A172 (cell line): ENCODE data around the gene MRC2. TPM values are rescaled to one million over a fixed set of nuclear protein-coding genes. Genes with fewer than 3 reads are reported as not detected.

Experiments
- total RNA-seq: library from RNA; depleted of rRNA; stranded (reverse); fragments of >200 nt; shearing (Covaris generic); gene quantifications from 2 replicates; pipeline ENCODE4 v1.2.3, GENCODE V29; 2014; rRNA removed

Gene MRC2
- total RNA-seq, 1 experiment from 2014 or later, result 123 TPM

Other genes starting within 250 kb of the MRC2 start
- gene EFCAB3, start 247.1 kb upstream of the MRC2 start, total RNA-seq, result not detected in 2 replicates
- gene METTL2A, start 203.8 kb upstream of the MRC2 start, total RNA-seq, result 36.8 and 38.7 TPM in 2 replicates
- gene TLK2, start 148.8 kb upstream of the MRC2 start, total RNA-seq, result 56.7 and 65.7 TPM in 2 replicates
- gene MARCHF10, start 180.6 kb downstream of the MRC2 start, total RNA-seq, result 0.19 TPM in 1 of 2 replicates, not detected in the other